Measurements from ENCODE around the gene MAN1A1. TPM values are rescaled to one million over a fixed set of nuclear protein-coding genes. Genes with fewer than 3 reads are reported as not detected.

MAN1A1 gene
- polyA plus RNA-seq, 1 donor (not counting 4 experiments of a cell fraction or from before 2014, with no cell fraction given), result 20.2 TPM

DNA sequence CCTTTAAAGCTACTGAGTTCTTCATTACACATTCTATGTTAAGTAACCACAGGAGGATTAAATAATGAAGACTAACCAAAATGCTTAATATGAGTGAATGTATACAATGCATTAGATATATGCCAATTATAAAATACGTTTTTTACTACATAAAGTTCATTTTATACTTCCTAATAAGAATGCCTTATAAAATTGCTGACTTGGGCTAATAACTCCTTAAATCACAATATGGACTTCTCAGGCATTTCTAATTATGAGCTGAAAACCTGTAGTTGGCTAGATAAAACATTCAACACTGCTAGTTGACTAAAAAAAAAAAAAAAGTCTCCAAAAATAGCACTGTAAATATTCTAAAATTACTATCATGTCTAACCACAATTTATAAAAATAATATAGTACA lies 11.8 kb downstream of the MAN1A1 start:
- H3K27me3 ChIP-seq (ENCODE audit: control insufficient read depth, extremely low read depth, insufficient read depth, low read length), result no peaks in the 10 kb centered on the region
- dilution Hi-C loops (cut with MboI; ENCODE audit: extremely low pct_ligation_motif_present, low sequenced_read_pairs), result no loop called here
- H2AFZ ChIP-seq (ENCODE audit: control insufficient read depth, low read length), result no peak overlapping the region
- no peak overlapping the region for H3K27ac ChIP-seq (ENCODE audit: control insufficient read depth, insufficient read depth, low read length)
- no peaks in the 10 kb centered on the region for H4K20me1 ChIP-seq (ENCODE audit: control insufficient read depth, extremely low read depth, insufficient read depth, low read length)
- H3K4me2 ChIP-seq (ENCODE audit: control insufficient read depth, extremely low read depth, insufficient read depth, low read depth, low read length), result no peak overlapping the region
- H3K4me3 ChIP-seq (ENCODE audit: control insufficient read depth in 2 of 3, extremely low read depth in 1 of 3, insufficient read depth in 2 of 3, low read depth in 1 of 3, low read length in 3 of 3), result no peak overlapping the region
- no peaks in the 10 kb centered on the region for H3K9me3 ChIP-seq (ENCODE audit: control insufficient read depth, low read depth, low read length)
- FAIRE-seq (no peak), DNase-seq (ENCODE audit: low read depth, low spot score) (no peak)
- no peak overlapping the region for H3K9ac ChIP-seq (ENCODE audit: control insufficient read depth, extremely low read depth, insufficient read depth, low read length)
- H3K36me3 ChIP-seq (ENCODE audit: control insufficient read depth in 2 of 2, extremely low read depth in 1 of 2, insufficient read depth in 2 of 2, low read length in 2 of 2), result peaks cover 0 to 2% of the 10 kb centered on the region in 2 experiments
- H3K79me2 ChIP-seq (ENCODE audit: control insufficient read depth, insufficient read depth, low read length), result peaks cover 10% of the 10 kb centered on the region
- peaks cover 4% of the 10 kb centered on the region for H3K4me1 ChIP-seq (ENCODE audit: control insufficient read depth, extremely low read depth, insufficient read depth, low read length)
- TF ChIP-seq EZH2 (IDR thresholded peaks at IDR 0.05; ENCODE audit: low read length), result no peak
- no peaks in the 10 kb centered on the region for H3K9me1 ChIP-seq (ENCODE audit: control insufficient read depth, extremely low read depth, insufficient read depth, low read length)

- Histone ChIP-seq H3K4me3 (ENCODE audit: control insufficient read depth in 2 of 3, extremely low read depth in 1 of 3, insufficient read depth in 2 of 3, low read depth in 1 of 3, low read length in 3 of 3) (no peak overlapping the region), H3K27me3 (ENCODE audit: control insufficient read depth, extremely low read depth, insufficient read depth, low read length) (no peaks in the 10 kb centered on the region), H3K27ac (ENCODE audit: control insufficient read depth, insufficient read depth, low read length) (no peak overlapping the region), H3K79me2 (ENCODE audit: control insufficient read depth, insufficient read depth, low read length) (peaks cover 10% of the 10 kb centered on the region), H3K9me3 (ENCODE audit: control insufficient read depth, low read depth, low read length) (no peaks in the 10 kb centered on the region), H3K4me1 (ENCODE audit: control insufficient read depth, extremely low read depth, insufficient read depth, low read length) (peaks cover 4% of the 10 kb centered on the region), H2AFZ (ENCODE audit: control insufficient read depth, low read length) (no peak overlapping the region), H3K9me1 (ENCODE audit: control insufficient read depth, extremely low read depth, insufficient read depth, low read length) (no peaks in the 10 kb centered on the region), H3K4me2 (ENCODE audit: control insufficient read depth, extremely low read depth, insufficient read depth, low read depth, low read length) (no peak overlapping the region), H3K36me3 (ENCODE audit: control insufficient read depth in 2 of 2, extremely low read depth in 1 of 2, insufficient read depth in 2 of 2, low read length in 2 of 2) (no peaks in the 10 kb centered on the region), H3K9ac (ENCODE audit: control insufficient read depth, extremely low read depth, insufficient read depth, low read length) (no peak overlapping the region), H4K20me1 (ENCODE audit: control insufficient read depth, extremely low read depth, insufficient read depth, low read length) (no peaks in the 10 kb centered on the region)
- dilution Hi-C loops (cut with MboI; ENCODE audit: extremely low pct_ligation_motif_present, low sequenced_read_pairs), result no loop called here
- FAIRE-seq, result no peak
- DNase-seq (ENCODE audit: low read depth, low spot score), result no peak
- TF ChIP-seq EZH2 (IDR thresholded peaks at IDR 0.05; ENCODE audit: low read length) (no peak), CTCF (optimal IDR thresholded peaks at IDR 0.05 in 1 of 3, IDR thresholded peaks at IDR 0.05 in 1 of 3, conservative IDR thresholded peaks at IDR 0.05 in 1 of 3; ENCODE audit: extremely low read depth in 1 of 3, insufficient read depth in 2 of 3, low read length in 3 of 3) (no peak)
These were observed 12.3 kb downstream of the MAN1A1 start for GRCh38 chr6:119337252-119337651.

Measured in keratinocyte (primary cell).